ENCODE results near the gene HDAC4.
A peak's percentile ranks its signal among the peaks of the same experiment; 100 is the strongest.
"Not testable (repeated sequence)": the region's sequence is repeated elsewhere in the genome, so short reads cannot be mapped to it uniquely, and the experiment has no call there.

The HDAC4 gene

DNA sequence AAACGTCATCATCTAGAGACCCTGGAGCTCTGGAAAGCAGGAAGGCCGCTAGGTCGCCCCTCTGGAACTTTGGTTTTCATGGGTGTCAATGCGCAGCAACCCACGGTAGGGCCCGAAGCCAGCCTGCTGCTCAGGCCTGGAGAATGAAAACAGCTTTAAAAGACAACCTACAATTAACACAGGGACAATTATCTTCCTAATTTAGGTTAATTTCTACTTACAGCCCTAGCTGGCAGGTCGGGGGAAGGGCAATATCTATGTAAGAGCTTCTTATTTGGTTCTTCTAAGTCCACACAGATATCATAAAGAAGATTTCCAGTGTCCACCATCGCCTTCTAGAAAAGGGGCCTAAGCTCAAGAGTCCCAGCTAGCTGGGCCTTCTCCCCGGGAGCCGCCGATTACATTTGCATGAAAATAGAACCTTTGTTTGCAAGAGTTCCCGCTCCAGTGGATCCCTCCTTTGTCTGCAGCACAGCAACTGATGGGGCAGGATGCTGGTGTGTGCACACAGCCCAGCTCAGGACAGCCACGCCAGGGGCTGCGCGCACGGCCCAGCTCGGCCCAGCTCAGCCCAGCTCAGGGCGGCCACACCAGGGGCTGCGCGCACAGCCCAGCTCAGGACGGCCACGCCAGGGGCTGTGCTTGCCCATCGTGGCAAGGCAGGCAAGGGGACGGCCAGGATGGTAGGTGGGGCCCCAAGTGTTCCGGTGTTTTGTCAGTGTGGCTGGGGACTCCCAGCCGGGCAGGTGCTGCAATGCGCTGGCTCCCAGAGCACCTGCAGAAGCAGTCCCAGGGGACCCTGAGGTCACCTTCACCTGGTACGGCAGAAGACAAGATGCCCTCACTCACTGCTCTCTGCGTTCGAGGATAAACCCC is 109.1 kb downstream of the HDAC4 start:
- no peak for DNase-seq

DNA sequence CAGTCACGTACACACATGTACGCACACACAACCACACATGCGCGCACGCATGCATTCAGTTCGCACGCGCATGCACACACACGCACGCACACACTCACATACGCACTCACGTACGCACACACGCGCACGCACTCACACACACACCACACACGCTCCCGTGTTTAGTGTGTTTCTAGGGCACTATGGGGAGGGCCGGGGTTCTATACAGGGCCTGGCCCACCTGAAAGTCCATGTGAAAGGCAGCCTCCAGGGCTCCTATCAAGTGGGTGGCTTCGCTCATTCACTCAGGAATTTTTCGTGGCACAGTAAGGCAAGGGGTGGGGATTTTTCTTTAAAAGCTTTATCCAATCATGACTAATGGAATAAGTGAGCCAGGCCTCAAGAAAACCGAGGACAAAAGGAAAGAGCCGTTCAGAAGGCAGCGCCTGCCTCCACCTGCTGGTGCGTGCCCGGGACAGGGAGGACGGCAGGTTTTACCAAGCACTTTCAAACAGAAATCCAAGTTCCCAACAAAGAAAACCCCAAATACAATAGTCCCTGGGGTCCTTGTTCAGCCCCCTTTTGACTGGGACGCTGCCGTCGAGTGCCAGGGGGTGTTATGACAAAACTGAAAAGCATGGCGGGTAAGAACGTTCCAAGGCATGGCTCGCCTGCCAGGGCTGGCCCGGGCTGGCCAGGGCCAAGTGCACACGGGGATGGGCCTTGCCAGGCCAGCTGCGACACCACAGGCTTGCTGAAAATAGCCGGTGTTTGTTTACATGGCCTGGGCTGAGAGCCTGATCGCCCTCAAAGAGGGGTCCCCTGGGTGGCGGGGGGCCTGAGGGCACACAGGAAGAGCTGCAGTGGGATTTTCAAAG is 110.0 kb downstream of the HDAC4 start:
- DNase-seq: no peak

DNA sequence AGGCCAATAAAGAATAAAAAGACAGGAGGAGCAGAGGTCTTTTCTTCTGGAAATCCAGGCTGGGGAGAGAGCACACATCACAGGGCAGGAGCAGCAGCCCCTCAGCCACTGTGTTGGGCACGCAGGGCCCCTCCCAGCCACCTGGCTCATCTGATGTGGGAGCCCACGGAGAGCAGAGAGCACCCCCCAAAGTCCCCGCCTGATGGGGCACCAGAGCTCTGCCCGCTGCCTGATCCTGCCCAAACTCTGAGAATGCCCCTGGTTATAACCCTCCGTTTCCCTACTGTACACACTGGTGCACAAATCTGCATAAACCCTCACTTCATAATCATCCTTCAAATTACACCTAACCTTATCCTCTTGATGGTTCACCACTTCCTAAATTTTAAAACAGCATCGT is 111.3 kb downstream of the HDAC4 start:
- peak; percentile 31 for DNase-seq

DNA sequence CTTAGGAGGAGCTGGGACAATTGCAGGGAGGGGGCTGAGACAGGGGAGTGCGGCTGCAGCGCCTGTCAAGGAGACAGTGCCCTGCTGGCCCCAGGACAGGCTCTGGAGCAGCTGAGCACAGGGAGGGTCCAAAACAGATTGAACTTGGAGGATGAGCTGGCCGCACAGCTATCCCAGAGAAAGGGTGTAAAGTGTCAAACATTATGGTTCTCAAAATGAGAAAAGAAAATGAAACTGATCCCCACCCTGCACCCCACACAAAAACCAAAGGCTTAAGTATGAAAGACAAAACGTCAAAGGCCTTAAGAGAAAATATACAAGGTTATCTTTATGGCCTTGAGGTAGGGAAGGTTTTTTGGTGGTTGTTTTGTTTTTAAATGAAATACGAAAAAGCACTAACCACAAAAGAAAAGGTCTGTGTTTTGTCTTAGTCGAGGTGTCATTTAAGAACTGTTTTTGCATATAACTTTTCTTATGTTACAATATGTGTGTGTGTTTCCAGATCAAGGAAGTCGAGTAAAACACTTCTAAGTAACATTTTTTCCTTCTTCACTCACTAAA is 111.8 kb downstream of the HDAC4 start:
- DNase-seq: no peak

DNA sequence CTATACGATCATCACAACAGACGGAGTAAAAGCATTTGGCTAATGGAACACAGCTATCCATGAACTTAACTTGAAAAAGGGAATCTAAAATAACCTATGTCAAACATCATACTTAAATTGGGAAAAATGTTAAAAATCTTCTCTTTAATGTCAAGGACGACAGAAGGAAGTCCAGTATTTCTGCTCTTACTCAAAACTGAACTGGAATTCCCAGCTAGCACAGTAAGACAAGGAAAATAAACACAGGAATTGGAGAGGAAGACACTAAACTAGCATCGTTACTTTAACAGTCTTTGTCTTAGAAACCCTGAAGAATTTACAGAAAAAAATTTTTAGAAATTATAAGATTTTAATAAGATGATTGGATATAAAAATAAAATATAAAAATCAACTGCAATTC is 112.6 kb downstream of the HDAC4 start:
- no peak for DNase-seq

DNA sequence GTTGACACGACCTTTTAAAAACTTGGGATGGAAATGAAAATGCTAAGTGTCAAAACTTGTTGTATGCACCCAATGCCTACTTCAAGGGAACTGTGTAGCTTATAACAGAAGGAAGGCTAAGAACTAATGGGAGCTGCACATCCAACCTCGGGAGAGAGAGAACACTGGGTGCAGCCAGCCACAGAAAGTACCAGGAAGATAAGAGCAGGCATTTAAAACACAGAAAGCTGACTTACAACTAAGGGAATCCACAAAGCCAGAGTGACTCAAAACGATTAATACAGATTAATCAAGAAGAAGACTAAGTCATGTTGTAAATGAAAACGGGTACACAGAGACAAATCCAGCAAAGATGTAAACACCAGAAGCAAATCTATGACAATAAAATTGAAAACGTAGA is 113.4 kb downstream of the HDAC4 start:
- DNase-seq: no peak

DNA sequence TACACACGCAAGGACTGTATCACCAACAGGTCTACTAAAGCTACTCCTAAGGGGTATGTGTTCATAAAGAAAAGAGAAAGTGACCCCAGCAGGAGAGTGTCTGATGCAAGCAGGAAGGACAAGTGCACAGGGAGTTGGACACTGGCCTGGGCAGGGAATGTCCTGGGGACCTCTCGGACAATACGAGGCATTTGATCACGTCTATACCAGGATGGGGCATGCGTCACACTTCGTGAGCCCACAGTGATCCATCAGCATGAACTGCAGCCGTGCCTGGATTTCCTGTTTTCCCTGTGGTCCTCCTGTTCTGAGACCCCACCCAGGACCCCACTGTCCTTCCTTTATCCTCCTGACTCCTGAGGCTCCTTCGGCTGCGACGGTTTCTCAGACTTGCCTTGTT is 113.9 kb downstream of the HDAC4 start:
- DNase-seq: no peak

DNA sequence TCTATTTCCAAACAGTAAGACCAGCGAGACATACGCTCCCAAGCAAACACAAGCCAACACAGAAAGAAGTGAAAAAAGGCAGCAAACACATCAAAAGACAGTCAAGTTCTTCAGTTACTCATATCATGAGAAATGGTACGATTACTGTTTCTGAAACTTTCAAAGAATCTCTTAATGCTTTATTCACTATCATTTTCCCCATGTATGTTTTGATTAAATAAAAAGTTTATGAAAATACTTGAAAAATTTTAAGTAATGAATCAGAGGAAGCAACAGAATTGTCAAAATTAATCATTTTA is 114.9 kb downstream of the HDAC4 start:
- no peak for DNase-seq

DNA sequence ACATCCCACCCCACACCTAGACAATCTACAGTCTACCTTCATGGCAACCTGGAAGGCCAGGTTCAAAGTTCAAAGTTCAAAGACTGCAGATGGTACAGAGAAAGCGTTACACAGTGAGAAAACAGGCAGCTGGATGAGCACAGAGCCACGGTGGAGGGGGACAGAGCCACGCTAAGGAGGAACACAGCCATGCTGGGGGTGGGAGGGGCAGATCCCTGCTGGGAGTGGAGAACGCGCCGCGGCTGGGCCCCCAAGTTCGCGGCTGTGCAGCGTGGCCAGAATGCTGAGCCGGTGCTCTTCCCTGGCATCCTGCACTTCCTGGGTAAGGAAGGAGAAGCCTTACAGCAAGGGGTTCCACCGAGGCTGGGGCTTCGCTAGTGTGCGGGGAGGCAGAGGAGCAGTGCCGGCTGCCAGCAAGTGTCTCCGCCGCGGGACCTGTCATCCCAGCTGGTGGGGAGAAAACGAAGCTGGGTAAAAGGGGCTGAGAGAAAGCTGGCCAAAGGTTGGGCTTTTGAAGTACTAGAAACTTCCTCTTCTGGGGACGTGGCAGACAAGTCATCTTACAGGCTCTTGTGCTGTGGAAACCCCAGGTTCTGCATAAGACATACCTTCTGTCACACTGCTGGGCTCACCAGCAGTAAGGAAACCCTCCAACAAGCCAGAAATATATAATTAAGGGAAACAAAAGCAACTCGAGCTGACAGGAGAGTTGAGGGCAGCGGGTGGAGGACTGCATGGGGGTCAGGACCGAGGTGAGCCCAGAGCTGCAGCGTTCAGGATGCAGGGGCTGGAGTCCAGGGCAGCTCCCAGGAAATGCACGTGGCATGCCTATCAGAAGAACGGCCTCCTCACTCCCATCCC is 115.5 kb downstream of the HDAC4 start:
- no peak for DNase-seq

DNA sequence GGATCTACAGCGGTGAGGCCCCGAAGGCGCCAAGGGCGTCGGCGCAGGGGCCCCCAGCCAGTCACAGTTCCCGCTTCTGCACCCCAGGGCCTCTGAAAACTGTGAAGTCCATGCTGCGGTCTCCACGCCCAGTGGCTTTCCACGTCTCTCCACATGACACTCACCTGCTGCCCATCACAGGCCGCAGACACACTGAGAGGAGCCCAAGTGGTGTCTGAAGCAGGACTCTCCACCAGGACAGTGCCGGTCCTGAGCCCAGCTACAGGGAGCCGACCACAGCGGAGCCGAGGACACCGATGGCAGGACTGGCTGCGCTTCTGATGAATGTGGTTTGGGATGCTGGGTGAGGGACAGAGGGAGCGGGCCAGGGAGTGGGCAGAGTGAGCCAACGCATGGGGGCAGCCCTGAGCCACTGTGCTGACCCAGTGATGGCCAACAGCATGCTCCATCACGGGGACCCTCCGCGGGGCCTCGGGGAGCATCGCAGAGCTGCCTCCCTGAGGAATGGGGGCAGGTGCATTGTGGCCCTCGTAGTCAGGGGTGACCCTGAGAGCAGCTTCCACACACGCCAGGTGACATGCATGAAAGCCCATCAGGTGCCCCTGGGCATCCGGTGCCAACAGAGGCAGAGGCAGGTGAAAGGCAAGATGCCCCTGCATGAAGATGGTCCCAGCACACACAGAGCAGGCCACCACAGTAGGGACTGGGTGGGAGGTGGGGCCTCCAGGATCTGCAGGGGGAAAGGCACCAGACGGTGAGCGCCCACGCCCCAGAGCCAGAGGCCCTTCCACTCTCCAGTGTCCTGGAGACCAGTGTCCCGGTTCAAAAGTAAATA is 116.6 kb downstream of the HDAC4 start:
- no peak for DNase-seq

DNA sequence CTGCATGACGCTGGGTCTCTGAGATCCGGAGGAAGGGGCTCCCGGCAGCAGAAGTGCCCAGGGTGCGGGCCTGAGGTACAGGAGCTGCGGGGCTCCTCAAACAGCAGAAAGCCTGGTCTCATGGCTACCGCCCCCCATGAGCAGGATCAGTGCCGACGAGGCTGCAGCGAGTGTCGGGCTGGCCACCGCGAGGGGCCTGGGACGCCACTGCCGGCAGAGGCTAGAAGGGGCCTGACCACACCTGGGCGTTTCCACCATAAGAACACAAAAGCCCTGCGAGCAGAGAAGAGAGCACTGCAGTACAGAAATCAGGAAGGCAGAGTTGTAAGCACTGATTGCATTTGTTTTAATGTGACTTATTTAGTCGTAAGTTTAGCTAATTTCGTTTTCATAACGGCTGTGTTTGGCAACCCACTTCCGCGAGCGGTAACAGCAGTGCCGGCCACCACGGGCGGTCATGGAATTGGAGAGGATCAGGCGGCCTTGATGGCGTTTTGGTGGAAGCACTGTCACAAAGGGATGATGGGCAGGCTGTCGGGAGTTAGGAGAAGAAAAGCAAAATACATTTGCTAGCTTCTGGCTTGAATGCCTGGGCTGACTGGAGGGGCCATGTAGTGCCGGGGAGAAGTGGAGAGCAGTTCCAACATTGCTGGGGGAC is 117.4 kb downstream of the HDAC4 start:
- no peak for DNase-seq

DNA sequence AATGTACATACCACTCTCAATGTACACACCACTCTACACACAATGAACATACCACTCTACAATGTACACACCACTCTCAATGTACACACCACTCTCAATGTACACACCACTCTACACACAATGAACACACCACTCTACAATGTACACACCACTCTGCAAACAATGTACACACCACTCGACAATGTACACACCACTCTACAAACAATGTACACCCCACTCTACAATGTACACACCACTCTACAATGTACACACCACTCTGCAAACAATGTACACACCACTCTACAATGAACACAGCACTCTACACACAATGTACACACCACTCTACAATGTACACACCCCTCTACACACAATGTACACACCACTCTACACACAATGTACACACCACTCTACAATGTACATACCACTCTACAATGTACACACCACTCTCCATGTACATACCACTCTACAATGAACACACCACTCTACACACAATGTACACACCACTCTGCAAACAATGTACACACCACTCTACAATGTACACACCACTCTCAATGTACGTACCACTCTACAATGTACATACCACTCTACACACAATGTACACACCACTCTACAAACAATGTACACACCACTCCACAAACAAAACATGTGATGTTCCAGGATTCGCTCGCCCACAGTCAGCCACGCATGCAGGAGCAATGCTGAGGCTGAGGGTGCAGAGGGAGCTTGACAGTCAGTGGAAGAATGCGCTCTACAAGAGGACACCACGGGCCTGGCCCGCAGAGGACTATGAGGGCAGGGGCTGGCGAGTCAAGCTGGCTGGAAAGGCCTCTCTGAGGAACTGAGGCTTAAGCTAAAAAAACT is 118.2 kb downstream of the HDAC4 start:
- DNase-seq: no peak

DNA sequence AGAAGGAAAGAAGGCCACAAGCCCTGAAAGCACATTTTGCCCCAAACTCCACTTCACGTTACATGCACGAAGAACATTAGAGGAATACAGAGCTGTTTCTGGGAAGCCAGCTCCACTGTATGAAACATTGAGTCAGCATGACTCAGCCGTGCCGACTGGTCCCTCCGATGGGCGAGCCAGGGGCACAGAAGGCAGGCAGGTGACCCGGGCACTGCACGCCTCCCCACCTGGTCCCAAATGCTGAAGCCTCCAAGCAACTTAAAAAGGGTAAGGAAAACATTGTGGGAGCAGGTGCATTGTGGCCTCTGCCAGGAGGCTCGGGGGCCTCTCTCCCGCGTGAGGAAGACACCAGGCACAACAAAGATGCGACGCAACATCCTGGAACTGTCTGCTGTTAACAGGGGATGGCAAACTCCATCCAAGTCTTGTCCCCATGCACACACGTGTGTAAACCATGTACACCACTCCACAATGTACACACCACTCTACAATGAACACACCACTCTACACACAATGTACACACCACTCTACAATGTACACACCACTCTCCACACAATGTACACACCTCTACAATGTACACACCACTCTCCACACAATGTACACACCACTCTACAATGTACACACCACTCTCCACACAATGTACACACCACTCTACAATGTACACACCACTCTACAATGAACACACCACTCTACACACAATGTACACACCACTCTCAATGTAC is 120.4 kb downstream of the HDAC4 start:
- DNase-seq: not testable (repeated sequence)

DNA sequence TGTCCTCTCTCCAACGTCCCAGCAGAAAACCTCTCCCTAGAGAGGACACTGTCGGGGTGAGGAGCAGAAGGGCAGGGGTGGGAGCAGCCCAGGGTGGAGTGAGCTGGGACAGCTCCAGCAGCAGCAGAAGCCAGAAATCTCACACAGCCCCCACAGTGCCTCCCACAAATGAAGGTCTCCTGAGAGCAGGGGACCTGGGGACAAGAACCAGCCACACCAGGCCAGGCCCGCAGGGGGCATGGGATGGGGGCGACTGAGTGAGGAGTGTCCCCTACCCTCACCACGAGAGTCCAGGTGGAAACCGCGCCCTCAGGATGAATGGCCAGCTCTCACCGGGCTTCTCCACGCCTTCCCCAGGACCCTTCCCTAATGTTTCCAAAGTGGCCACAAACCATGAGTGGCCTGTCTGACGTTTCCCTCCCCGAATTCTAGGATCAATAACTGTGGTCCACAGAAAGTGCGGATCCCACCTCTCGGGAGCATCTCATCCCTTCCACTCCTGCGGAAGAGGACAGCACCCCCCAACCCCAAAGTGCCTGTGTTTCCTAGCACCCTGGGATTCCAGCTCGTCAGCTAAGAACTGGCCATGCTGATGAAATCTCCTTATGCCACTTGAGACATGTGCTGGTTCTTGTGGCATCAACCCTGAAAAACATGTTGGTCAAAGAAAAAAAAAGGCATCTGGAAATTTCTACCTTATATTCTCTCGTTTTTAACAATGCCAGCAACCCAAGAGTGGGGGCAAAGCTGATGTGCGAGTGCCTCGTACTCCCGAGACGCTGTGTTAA is 121.1 kb downstream of the HDAC4 start:
- no peak for DNase-seq

DNA sequence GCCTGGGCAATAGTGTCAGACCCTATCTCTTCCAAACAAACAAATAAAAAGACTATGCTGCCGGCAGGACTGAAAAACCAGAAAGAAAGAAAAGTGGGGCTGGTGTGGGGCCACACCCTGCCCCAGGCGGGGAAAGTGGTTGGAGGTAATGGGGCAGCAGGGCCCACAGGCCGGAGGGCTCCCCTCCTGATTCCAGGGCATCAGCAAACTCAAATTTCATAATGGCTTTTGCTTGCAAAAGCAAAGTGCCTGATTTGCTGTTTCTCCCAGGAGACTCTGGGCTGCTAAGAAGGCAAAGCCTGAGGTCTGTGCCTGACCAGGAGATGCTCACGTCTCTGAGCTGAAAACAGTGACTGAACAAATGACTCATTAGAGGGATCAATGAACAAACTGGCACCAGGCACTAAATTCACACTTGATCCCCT is 121.9 kb downstream of the HDAC4 start:
- DNase-seq: no peak

DNA sequence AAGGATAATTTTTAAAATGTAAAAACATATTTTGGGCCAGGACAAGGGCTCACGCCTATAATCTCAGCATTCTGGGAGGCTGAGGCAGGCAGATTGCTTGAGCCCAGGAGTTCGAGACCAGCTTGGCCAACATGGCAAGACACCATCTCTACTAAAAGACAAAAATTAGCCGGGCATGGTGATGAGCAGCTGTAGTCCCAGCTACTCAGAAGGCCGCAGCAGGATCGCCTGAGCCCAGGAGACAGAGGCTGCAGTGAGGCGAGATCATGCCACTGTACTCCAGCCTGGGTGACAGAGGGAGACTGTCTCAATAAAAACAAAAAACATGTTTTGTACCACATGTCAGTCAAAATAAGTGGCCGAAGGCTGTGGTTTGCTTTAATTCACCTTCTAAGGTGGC is 122.5 kb downstream of the HDAC4 start:
- no peak for DNase-seq

DNA sequence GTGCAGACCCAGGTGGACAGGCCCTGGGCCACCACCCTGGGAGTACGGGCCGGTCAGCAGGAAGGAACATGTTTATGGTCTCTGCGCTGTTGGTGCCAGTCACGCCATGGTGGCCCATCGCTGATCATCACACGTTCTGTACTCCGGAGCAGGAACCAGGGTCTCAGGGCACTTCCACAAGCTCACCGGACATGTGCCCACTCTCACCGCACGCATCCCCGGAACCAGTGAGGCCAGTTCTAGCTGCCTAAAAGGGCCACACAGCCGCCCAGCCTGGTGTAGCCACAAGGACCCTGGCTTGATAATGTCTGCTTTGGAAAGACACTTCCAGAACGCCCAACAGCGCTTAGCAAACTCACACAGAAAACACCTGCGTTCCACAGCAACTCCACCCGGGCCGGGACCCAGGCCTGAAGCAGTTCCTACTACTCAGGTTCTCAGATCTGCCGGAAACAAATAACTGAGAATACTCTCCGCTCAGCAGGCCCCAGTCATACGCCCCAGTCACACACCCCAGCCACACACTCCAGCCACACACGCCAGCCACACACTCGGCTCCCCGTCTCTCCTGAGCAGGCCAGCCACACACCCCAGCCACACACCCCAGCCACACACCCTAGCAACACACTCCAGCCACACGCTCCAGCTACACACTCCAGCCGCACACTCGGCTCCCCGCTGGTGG is 123.3 kb downstream of the HDAC4 start:
- no peak for DNase-seq

DNA sequence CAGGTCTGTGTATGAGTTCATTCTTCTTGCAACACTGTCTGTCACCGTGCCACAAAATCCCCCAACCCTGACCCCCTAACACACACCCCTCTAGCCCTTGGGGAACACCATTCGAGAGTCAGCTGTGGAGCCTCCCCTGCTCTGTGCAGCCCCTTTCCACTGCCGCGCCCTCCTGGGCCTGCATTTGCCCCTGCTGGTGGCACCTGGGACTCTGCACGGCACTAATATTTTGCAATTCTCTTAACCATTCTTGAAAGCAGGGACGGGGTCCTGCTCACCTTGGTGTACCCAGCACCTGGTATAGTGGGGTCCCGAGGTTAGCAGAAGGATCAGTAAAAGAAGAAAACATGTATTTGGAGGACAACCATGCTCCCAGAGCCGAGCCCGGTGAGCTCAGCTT is 124.0 kb downstream of the HDAC4 start:
- no peak for DNase-seq
